Measurements from ENCODE around the gene CYP1B1.
"Not testable (repeated sequence)": the region's sequence is repeated elsewhere in the genome, so short reads cannot be mapped to it uniquely, and the experiment has no call there.

The CYP1B1 gene

GRCh38 chr2:38032946-38033345, 43.0 kb downstream of the CYP1B1 start:
- no peak for DNase-seq (ENCODE audit: low read depth)

GRCh38 chr2:38030635-38031355, 45.2 kb downstream of the CYP1B1 start:
- no peak for DNase-seq (ENCODE audit: low read depth)

GRCh38 chr2:38029512-38029911, 46.4 kb downstream of the CYP1B1 start:
- DNase-seq (ENCODE audit: low read depth): no peak

- no peak for DNase-seq (ENCODE audit: low read depth)
These were observed 47.1 kb downstream of the CYP1B1 start for GRCh38 chr2:38028829-38029228.

GRCh38 chr2:38026846-38027245, 49.1 kb downstream of the CYP1B1 start:
- DNase-seq (ENCODE audit: low read depth): no peak

- no peak for DNase-seq (ENCODE audit: low read depth)
These were observed 54.4 kb downstream of the CYP1B1 start for GRCh38 chr2:38021589-38021988.

- DNase-seq (ENCODE audit: low read depth): not testable (repeated sequence)
These were observed 55.4 kb downstream of the CYP1B1 start for GRCh38 chr2:38020359-38021069.

- no peak for DNase-seq (ENCODE audit: low read depth)
These were observed 58.1 kb downstream of the CYP1B1 start for GRCh38 chr2:38017836-38018235.

Data from activated T-cell treated with anti-CD3 and anti-CD28 coated beads for 24 hours (primary cell).